GM18505 (cell line): ENCODE data around the gene ZHX3.
"Not testable (repeated sequence)": the region's sequence is repeated elsewhere in the genome, so short reads cannot be mapped to it uniquely, and the experiment has no call there.

Experiments
- ATAC-seq: cut with Tn5 transposase; IDR thresholded peaks from one replicate; pipeline ENCODE4 v1.9.1; 2021; ENCODE audit not compliant: unreplicated experiment
- POLR2A ChIP-seq: IDR thresholded peaks from 4 replicates; pipeline ENCODE4 v1.6.1; 2011; ENCODE audit warnings: borderline replicate concordance; ENCODE audit not compliant: insufficient read depth, insufficient read length; ENCODE audit errors: extremely low read depth

The ZHX3 gene

GRCh38 chr20:41330941-41331340 is 13.4 kb upstream of the ZHX3 start:
- ATAC-seq: no peak
- no peak for TF ChIP-seq POLR2A

DNA sequence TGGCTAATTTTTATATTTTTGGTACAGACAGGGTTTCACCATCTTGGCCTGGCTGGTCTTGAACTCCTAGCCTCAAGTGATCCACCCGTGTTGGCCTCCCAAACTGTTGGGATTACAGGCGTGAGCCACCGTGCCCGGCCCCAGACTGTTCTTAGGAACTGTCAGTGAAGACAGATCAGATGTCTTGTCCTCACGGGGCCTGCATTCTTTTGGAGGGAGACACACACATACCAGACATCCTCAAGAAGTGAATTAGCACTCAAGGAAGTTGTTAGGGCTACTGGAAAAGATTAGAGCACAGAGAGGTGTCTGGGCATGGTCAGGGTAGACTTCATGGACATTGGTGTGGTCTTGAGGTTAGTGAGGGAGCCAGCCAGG is 12.8 kb upstream of the ZHX3 start:
- TF ChIP-seq POLR2A: no peak
- ATAC-seq: no peak

- no peak for TF ChIP-seq POLR2A
- peak; percentile 93 for ATAC-seq
Observed at GRCh38 chr20:41329435-41330342, 12.2 kb upstream of the ZHX3 start.

GRCh38 chr20:41327178-41327577 is 9.6 kb upstream of the ZHX3 start:
- ATAC-seq: no peak
- TF ChIP-seq POLR2A: no peak

DNA sequence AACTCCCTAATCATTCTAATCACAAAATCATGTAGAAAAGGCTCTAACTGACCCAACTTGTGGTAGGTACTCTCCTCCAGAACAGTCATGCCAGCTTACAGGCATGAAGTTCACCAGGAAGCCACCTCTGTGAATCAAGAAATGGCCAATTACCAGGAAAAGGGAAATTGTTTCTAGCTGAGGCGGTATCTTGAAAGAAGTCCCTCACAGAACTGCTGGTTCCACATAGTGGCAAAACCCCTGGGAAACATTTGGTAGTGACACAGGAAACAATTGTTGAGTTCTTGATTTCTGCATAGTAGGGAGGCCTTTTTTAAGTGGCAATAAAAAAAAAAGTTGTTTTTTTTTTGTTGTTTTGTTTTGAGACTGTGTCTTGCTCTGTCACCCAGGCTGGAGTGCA is 3.4 kb upstream of the ZHX3 start:
- no peak for ATAC-seq
- TF ChIP-seq POLR2A: no peak

DNA sequence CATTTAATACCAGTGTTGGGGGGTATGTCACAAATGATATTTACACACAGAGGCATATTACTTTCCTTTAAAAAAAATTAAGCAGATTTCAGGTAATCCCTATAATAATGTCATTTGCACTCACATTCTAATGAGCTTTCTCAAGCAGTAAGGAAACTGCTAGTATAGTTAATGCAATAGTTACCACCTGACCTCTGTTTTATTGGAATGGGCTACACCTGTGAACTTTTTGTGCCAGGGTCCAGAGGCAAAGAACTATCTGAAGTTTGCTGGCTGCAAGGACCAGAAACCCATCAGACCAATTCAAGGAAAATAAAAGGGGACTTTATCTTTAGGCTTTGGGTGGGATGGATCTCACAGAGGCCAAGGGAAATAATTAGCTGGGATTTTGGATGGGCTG is 2.9 kb upstream of the ZHX3 start:
- no peak for ATAC-seq
- no peak for TF ChIP-seq POLR2A

- TF ChIP-seq POLR2A: no peak
- ATAC-seq: no peak
Observed at GRCh38 chr20:41318271-41318649, 729 bp upstream of the ZHX3 start.

GRCh38 chr20:41316602-41317545 is 657 bp downstream of the ZHX3 start:
- TF ChIP-seq POLR2A: peak; percentile 33
- ATAC-seq: peak; percentile 64

DNA sequence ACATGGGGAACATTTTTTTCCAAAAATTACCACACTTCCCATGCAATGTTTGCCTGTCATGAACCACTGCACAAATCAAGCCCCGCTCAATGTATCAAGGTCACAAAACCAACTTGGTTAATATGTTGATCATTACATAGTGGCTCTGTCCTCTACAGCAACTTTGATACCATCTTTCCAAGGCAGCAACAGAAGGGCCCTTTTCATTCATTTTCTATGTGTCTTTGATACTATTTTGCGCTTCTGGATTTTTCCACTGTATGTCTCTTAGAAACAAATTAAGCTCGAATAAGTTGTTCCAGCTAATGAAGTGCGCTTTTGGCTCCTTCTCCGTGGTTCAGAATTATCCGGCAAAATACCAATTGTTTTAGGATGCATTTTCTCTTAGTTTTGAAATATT is 1.5 kb downstream of the ZHX3 start:
- ATAC-seq: no peak
- TF ChIP-seq POLR2A: no peak

GRCh38 chr20:41314386-41314785 is 3.1 kb downstream of the ZHX3 start:
- ATAC-seq: no peak
- no peak for TF ChIP-seq POLR2A

- not testable (repeated sequence) for ATAC-seq
Observed at GRCh38 chr20:41312009-41312408, 5.5 kb downstream of the ZHX3 start.

DNA sequence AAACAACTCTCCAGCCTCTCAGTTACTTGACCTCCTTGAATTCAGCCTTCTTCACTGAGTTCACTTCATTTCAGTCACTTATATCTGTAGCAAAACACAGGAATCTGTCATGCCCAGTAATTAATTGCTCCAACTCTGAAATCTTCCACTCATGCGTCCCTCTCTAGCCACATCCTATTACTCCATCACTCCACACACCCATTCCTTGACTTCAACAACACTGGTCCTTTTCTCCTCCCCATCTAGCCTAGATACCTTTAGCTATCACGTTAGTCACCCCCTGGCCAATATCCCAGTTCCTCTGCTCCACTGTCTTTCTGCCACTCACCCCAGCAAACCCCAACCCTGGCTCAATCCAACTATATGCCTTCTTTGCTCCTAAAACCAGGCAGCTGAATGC is 7.7 kb downstream of the ZHX3 start:
- no peak for TF ChIP-seq POLR2A
- ATAC-seq: no peak

DNA sequence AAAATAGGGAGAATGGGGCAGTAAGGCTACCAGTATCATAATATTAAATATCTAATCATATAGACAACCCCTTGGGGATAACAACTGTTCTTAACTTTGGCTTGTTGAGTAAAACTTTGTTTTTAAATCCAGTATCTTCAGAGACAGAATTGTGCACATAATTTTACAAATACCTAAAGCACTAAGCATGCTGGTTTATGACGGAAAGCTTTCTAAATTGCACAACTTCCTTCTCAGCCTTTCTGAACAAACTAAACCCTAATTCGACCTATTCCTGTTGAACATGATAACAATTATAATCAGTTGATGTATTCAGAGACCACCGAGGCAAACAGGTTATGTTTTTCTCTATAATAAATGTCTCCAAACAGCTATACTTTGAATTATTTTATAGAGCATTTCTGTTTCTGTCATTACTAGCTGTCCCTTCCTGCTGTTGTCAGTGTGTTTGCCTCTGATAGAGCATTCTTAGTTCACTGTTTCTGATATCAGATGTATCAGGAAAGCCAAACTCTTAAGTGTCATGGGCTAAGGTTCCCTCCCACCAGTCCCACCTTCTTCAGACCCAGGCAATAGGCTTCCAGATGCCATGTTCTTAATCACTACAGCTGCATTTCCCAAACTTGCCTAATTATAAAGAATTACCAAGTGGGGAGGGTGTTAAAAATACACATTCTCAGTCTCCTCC is 8.7 kb downstream of the ZHX3 start:
- TF ChIP-seq POLR2A: no peak
- ATAC-seq: no peak
